Panc1 (cell line): Measurements from ENCODE around the gene FRMPD2. TPM values are rescaled to one million over a fixed set of nuclear protein-coding genes. Genes with fewer than 3 reads are reported as not detected.

Source experiments
- ATAC-seq: fragments of 200-7000 bp; cut with Tn5 transposase; 2 replicates; pipeline ENCODE4 v1.9.1; 2020; ENCODE audit warnings: mild to moderate bottlenecking, moderate library complexity
- BruUV-seq: library from RNA; stranded (reverse); fragments of 400-500 nt; replicated peaks from 2 replicates; lab custom pipeline; 2021; lab: Mats Ljungman, UMichigan
- CTCF ChIA-PET: fragments of 300-600 bp; sonication (Branson Sonifier 250); formaldehyde crosslinking; loops from one replicate; lab custom pipeline; 2022; ENCODE audit warnings: antibody characterized with exemption; lab: Charles Lee
- POLR2A ChIA-PET: fragments of 300-600 bp; sonication (Branson Sonifier 250); formaldehyde crosslinking; loops from one replicate; lab custom pipeline; 2022; ENCODE audit warnings: antibody characterized with exemption; lab: Charles Lee
- DNase-seq: peaks from one replicate; pipeline ENCODE4 v3.0.0-alpha.2; 2010; ENCODE audit warnings: low read depth, low spot score
- H3K27ac ChIP-seq: 2 replicates; pipeline ENCODE4 v1.5.1; 2011; ENCODE audit warnings: mild to moderate bottlenecking, low read length, inconsistent platforms
- H3K27me3 ChIP-seq: fragments of 200-500 bp; sonication (Bioruptor generic); 2 replicates; pipeline ENCODE4 v1.6.0; 2014; ENCODE audit warnings: low read length, inconsistent platforms; ENCODE audit not compliant: control insufficient read depth, insufficient read depth
- H3K36me3 ChIP-seq: fragments of 200-500 bp; sonication (Bioruptor generic); 2 replicates; pipeline ENCODE4 v1.5.1; 2014; ENCODE audit warnings: inconsistent platforms, mild to moderate bottlenecking, low read length, moderate library complexity; ENCODE audit not compliant: control insufficient read depth, insufficient read depth
- H3K4me1 ChIP-seq: 2 replicates; pipeline ENCODE4 v1.5.1; 2011; ENCODE audit warnings: inconsistent platforms, mild to moderate bottlenecking, low read length, moderate library complexity; ENCODE audit not compliant: control insufficient read depth, insufficient read depth
- H3K4me3 ChIP-seq, 2 experiments: 2 replicates each; pipeline ENCODE4 v1.5.1; 2011 to 2012; ENCODE audit warnings: low read depth in 2 of 2, low read length in 2 of 2, mild to moderate bottlenecking in 2 of 2, inconsistent platforms in 1 of 2, moderate library complexity in 1 of 2
- H3K9me3 ChIP-seq: fragments of 200-500 bp; sonication (Bioruptor generic); 2 replicates; pipeline ENCODE4 v1.5.1; 2014; ENCODE audit warnings: low read depth, mild to moderate bottlenecking, inconsistent platforms, low read length, moderate library complexity; ENCODE audit not compliant: control insufficient read depth, insufficient read depth
- CTCF ChIP-seq: fragments of 450-650 bp; IDR thresholded peaks from 2 replicates; pipeline ENCODE4 v1.5.1; 2017; ENCODE audit warnings: mild to moderate bottlenecking
- POLR2AphosphoS5 ChIP-seq: IDR thresholded peaks from 2 replicates; pipeline ENCODE4 v1.6.1; 2012; ENCODE audit warnings: mild to moderate bottlenecking, low read depth, low read length, moderate library complexity
- SIN3A ChIP-seq: IDR thresholded peaks from 2 replicates; pipeline ENCODE4 v1.6.1; 2012; ENCODE audit warnings: low read depth, mild to moderate bottlenecking, low read length, moderate library complexity, borderline replicate concordance; ENCODE audit not compliant: insufficient read depth
- TCF7L2 ChIP-seq: IDR thresholded peaks from 2 replicates; pipeline ENCODE4 v1.6.1; 2011; ENCODE audit warnings: mild to moderate bottlenecking, low read depth, low read length, inconsistent platforms
- in situ Hi-C: cut with HindIII; loops from 2 replicates; pipeline ENCODE4 v1.10.0; 2016; ENCODE audit warnings: low sequenced_read_pairs, low pct_unique_long_range_greater_than_20kb
- intact Hi-C: fragments of 100-400 bp; cut with micrococcal nuclease; formaldehyde crosslinking; loops from one replicate; pipeline ENCODE4 v1.10.0; 2022; ENCODE audit not compliant: unreplicated experiment
- total RNA-seq: library from RNA; stranded (reverse); gene quantifications from one replicate; pipeline ENCODE4 v1.2.1, GENCODE V29; 2021; ENCODE audit not compliant: unreplicated experiment
- TF ChIP-seq, protein P1 (sequence below), 2 experiments: IDR thresholded peaks; 2 replicates each; pipeline ENCODE4 v1.6.1; 2011 to 2012; ENCODE audit warnings: low read depth in 2 of 2, control low read depth in 1 of 2, low read length in 1 of 2, mild to moderate bottlenecking in 1 of 2, moderate library complexity in 1 of 2; ENCODE audit not compliant: insufficient read depth in 1 of 2

FRMPD2 gene
- total RNA-seq, 1 experiment from 2014 or later = not detected

- BruUV-seq = no TSS peak
- in situ Hi-C loops = no loop called here
These were observed 36.9 kb downstream of the FRMPD2 start for GRCh38 chr10:48237259-48238250.

GRCh38 chr10:48236199-48236621, 38.3 kb downstream of the FRMPD2 start:
- Histone ChIP-seq H3K27me3 (0 out of 2 replicates have a peak, but pooled peaks cover 2% of the 10 kb centered on the region), H3K27ac (no peak overlapping the region), H3K4me3 (no peak overlapping the region), H3K36me3 (no peaks in the 10 kb centered on the region), H3K9me3 (no peaks in the 10 kb centered on the region), H3K4me1 (no peaks in the 10 kb centered on the region)
- ChIA-PET CTCF (no interaction called here), POLR2A (no interaction called here)
- ATAC-seq (no peak), DNase-seq (no peak)
- no TSS peak for BruUV-seq
- intact Hi-C loops (no loop called here), in situ Hi-C loops (no loop called here)
- TF ChIP-seq TCF7L2 = no peak
- no peak for TF ChIP-seq POLR2AphosphoS5
- TF ChIP-seq SIN3A = no peak
- TF ChIP-seq, protein P1, sequence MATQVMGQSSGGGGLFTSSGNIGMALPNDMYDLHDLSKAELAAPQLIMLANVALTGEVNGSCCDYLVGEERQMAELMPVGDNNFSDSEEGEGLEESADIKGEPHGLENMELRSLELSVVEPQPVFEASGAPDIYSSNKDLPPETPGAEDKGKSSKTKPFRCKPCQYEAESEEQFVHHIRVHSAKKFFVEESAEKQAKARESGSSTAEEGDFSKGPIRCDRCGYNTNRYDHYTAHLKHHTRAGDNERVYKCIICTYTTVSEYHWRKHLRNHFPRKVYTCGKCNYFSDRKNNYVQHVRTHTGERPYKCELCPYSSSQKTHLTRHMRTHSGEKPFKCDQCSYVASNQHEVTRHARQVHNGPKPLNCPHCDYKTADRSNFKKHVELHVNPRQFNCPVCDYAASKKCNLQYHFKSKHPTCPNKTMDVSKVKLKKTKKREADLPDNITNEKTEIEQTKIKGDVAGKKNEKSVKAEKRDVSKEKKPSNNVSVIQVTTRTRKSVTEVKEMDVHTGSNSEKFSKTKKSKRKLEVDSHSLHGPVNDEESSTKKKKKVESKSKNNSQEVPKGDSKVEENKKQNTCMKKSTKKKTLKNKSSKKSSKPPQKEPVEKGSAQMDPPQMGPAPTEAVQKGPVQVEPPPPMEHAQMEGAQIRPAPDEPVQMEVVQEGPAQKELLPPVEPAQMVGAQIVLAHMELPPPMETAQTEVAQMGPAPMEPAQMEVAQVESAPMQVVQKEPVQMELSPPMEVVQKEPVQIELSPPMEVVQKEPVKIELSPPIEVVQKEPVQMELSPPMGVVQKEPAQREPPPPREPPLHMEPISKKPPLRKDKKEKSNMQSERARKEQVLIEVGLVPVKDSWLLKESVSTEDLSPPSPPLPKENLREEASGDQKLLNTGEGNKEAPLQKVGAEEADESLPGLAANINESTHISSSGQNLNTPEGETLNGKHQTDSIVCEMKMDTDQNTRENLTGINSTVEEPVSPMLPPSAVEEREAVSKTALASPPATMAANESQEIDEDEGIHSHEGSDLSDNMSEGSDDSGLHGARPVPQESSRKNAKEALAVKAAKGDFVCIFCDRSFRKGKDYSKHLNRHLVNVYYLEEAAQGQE (IDR thresholded peaks at IDR 0.05; ENCODE audit: insufficient read depth in 1 of 2, low read depth in 2 of 2, low read length in 1 of 2) = no peak
- TF ChIP-seq CTCF = no peak

More at GRCh38 chr10:48237259-48238250, 36.9 kb downstream of the FRMPD2 start:
- POLR2A ChIA-PET = no interaction called here
- TF ChIP-seq SIN3A = no peak
- intact Hi-C loops = no loop called here
- ATAC-seq (no peak), DNase-seq (no peak)
- H3K36me3 ChIP-seq = no peaks in the 10 kb centered on the region
- H3K9me3 ChIP-seq = no peaks in the 10 kb centered on the region
- no peak overlapping the region for H3K4me3 ChIP-seq
- CTCF ChIA-PET = interaction anchor here (0.6 kb wide), 2 partner anchors 109 to 474 kb away, joined by 3 to 5 read pairs; no protein-coding TSS in a partner anchor
- H3K27me3 ChIP-seq = 0 out of 2 replicates have a peak, but pooled peaks cover 4% of the 10 kb centered on the region
- no peak overlapping the region for H3K27ac ChIP-seq
- H3K4me1 ChIP-seq = no peaks in the 10 kb centered on the region
